Neural progenitor cell (in vitro differentiated cells): Measurements from ENCODE around the gene SERGEF. TPM values are rescaled to one million over a fixed set of nuclear protein-coding genes. Genes with fewer than 3 reads are reported as not detected.
A peak's percentile ranks its signal among the peaks of the same experiment; 100 is the strongest.
"Not testable (repeated sequence)": the region's sequence is repeated elsewhere in the genome, so short reads cannot be mapped to it uniquely, and the experiment has no call there.

ENCODE experiments used
- DNase-seq: peaks from one replicate; pipeline ENCODE4 v3.0.0-alpha.2; 2016; ENCODE audit warnings: low spot score
- H2AFZ ChIP-seq: fragments of 200-600 bp; sonication (generic); replicated peaks from 2 replicates; pipeline ENCODE4 v1.6.1; 2016; ENCODE audit warnings: antibody characterized with exemption
- H3F3A ChIP-seq: fragments of 200-600 bp; sonication (generic); 2 replicates; pipeline ENCODE4 v1.6.1; 2016; ENCODE audit warnings: antibody characterized with exemption, low read depth
- H3K27ac ChIP-seq: fragments of 200-600 bp; sonication (generic); 2 replicates; pipeline ENCODE4 v1.5.1; 2016; ENCODE audit warnings: mild to moderate bottlenecking
- H3K27me3 ChIP-seq: fragments of 200-600 bp; sonication (generic); 2 replicates; pipeline ENCODE4 v1.6.1; 2016; ENCODE audit warnings: mild to moderate bottlenecking, moderate library complexity
- H3K36me3 ChIP-seq: fragments of 200-600 bp; sonication (generic); 2 replicates; pipeline ENCODE4 v1.5.1; 2016
- H3K4me1 ChIP-seq: fragments of 200-600 bp; sonication (generic); 2 replicates; pipeline ENCODE4 v1.6.1; 2016; ENCODE audit warnings: mixed run types
- H3K4me2 ChIP-seq: fragments of 200-600 bp; sonication (generic); 2 replicates; pipeline ENCODE4 v1.6.1; 2016
- H3K4me3 ChIP-seq: fragments of 200-600 bp; sonication (generic); 2 replicates; pipeline ENCODE4 v1.5.1; 2016
- H3K79me2 ChIP-seq: fragments of 200-600 bp; sonication (generic); 2 replicates; pipeline ENCODE4 v1.6.1; 2016; ENCODE audit warnings: low read depth
- H3K9ac ChIP-seq: fragments of 200-600 bp; sonication (generic); 2 replicates; pipeline ENCODE4 v1.6.1; 2016
- H3K9me3 ChIP-seq: fragments of 200-600 bp; sonication (generic); 2 replicates; pipeline ENCODE4 v1.5.1; 2016; ENCODE audit warnings: low read depth
- H4K20me1 ChIP-seq: fragments of 200-600 bp; sonication (generic); 2 replicates; pipeline ENCODE4 v1.6.1; 2016; ENCODE audit warnings: low read depth
- H3K27ac Mint-ChIP-seq: 3 replicates; pipeline ENCODE4 v1.8.0; 2021; ENCODE audit warnings: mixed read lengths
- H3K27me3 Mint-ChIP-seq: 2 replicates; pipeline ENCODE4 v1.8.0; 2022; ENCODE audit warnings: low read depth, mild to moderate bottlenecking, inconsistent platforms, moderate library complexity, mixed read lengths; ENCODE audit not compliant: insufficient read depth
- H3K36me3 Mint-ChIP-seq: 3 replicates; pipeline ENCODE4 v1.8.0; 2021; ENCODE audit warnings: mixed read lengths
- H3K4me1 Mint-ChIP-seq: 3 replicates; pipeline ENCODE4 v1.8.0; 2021; ENCODE audit warnings: mixed read lengths
- H3K4me3 Mint-ChIP-seq: 3 replicates; pipeline ENCODE4 v1.8.0; 2021; ENCODE audit warnings: mild to moderate bottlenecking, moderate library complexity, mixed read lengths
- H3K9me3 Mint-ChIP-seq: 3 replicates; pipeline ENCODE4 v1.8.0; 2020; ENCODE audit warnings: mixed read lengths
- CTCF ChIP-seq: fragments of 200-600 bp; sonication (generic); IDR thresholded peaks from 2 replicates; pipeline ENCODE4 v1.5.1; 2017; ENCODE audit warnings: antibody characterized with exemption, mild to moderate bottlenecking
- EZH2 ChIP-seq: fragments of 200-600 bp; sonication (generic); IDR thresholded peaks from 2 replicates; pipeline ENCODE4 v1.6.1; 2017; ENCODE audit warnings: antibody characterized with exemption, mild to moderate bottlenecking, moderate library complexity
- EZH2phosphoT487 ChIP-seq: fragments of 200-600 bp; sonication (generic); IDR thresholded peaks from 2 replicates; pipeline ENCODE4 v1.6.1; 2017; ENCODE audit warnings: antibody characterized with exemption
- total RNA-seq: library from RNA; depleted of rRNA; stranded (reverse); fragments of >200 nt; gene quantifications from 2 replicates; pipeline ENCODE4 v1.2.3, GENCODE V29; 2015; ENCODE audit warnings: low replicate concordance

Gene SERGEF
- total RNA-seq, 1 donor from 2014 or later = 35.1 TPM

- no peak overlapping the region for H3K4me2 ChIP-seq
- no peak overlapping the region for H2AFZ ChIP-seq
- H3K27ac ChIP-seq = no peak overlapping the region
- no peaks in the 10 kb centered on the region for H3K9me3 Mint-ChIP-seq
- no peaks in the 10 kb centered on the region for H3K9me3 ChIP-seq
- no peak for TF ChIP-seq CTCF
- no peak for TF ChIP-seq EZH2phosphoT487
- no peak overlapping the region for H3K4me3 ChIP-seq
- no peaks in the 10 kb centered on the region for H3K36me3 Mint-ChIP-seq
- H3F3A ChIP-seq = peaks cover 9% of the 10 kb centered on the region
- no peak for DNase-seq
- H3K4me1 ChIP-seq = peaks cover 26% of the 10 kb centered on the region
- peaks cover 3% of the 10 kb centered on the region for H4K20me1 ChIP-seq
- no peaks in the 10 kb centered on the region for H3K36me3 ChIP-seq
- no peaks in the 10 kb centered on the region for H3K27me3 ChIP-seq
- no peak overlapping the region for H3K27ac Mint-ChIP-seq
- no peaks in the 10 kb centered on the region for H3K27me3 Mint-ChIP-seq
- peaks cover 8% of the 10 kb centered on the region for H3K4me1 Mint-ChIP-seq
- H3K9ac ChIP-seq = no peak overlapping the region
- no peak overlapping the region for H3K4me3 Mint-ChIP-seq
- no peaks in the 10 kb centered on the region for H3K79me2 ChIP-seq
These were observed 135.0 kb downstream of the SERGEF start for GRCh38 chr11:17877886-17878285.

DNA sequence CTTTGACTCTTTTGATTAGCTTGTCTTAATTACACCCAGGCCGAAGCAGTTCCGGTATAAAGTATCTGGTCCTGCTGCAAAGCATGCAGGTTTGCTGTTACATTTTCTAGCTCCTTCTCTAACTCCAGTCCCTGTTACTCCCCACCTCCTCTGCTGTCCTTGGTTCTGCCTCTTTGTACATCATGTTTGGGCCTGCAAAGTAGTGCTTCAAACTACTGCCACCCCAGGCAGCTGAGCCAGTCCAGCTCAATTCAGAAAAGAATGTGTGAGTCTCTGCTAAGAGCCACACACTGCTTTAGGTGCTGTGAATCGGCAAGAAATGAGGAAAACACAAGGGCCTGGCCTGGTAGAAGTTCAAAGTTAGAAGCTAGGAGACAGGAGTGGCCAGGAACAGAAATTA is 136.0 kb downstream of the SERGEF start:
- H3K9me3 Mint-ChIP-seq = no peaks in the 10 kb centered on the region
- H3K4me3 Mint-ChIP-seq = no peak overlapping the region
- H3K4me2 ChIP-seq = no peak overlapping the region
- H4K20me1 ChIP-seq = peaks cover 3% of the 10 kb centered on the region
- no peak for DNase-seq
- H3K27ac ChIP-seq = no peak overlapping the region
- H3K36me3 ChIP-seq = no peaks in the 10 kb centered on the region
- no peaks in the 10 kb centered on the region for H3K27me3 Mint-ChIP-seq
- H3K27me3 ChIP-seq = no peaks in the 10 kb centered on the region
- no peak overlapping the region for H3K27ac Mint-ChIP-seq
- peaks cover 26% of the 10 kb centered on the region for H3K4me1 ChIP-seq
- H3K4me1 Mint-ChIP-seq = peaks cover 8% of the 10 kb centered on the region
- no peak for TF ChIP-seq EZH2phosphoT487
- no peak for TF ChIP-seq CTCF
- TF ChIP-seq EZH2 = no peak
- peaks cover 9% of the 10 kb centered on the region for H3F3A ChIP-seq
- no peak overlapping the region for H3K9ac ChIP-seq
- no peaks in the 10 kb centered on the region for H3K79me2 ChIP-seq
- no peaks in the 10 kb centered on the region for H3K9me3 ChIP-seq
- no peaks in the 10 kb centered on the region for H3K36me3 Mint-ChIP-seq
- H2AFZ ChIP-seq = no peak overlapping the region
- no peak overlapping the region for H3K4me3 ChIP-seq

- no peak overlapping the region for H3K9ac ChIP-seq
- H3K36me3 ChIP-seq = no peaks in the 10 kb centered on the region
- peaks cover 8% of the 10 kb centered on the region for H3K4me1 Mint-ChIP-seq
- H3K4me3 Mint-ChIP-seq = no peak overlapping the region
- no peak overlapping the region for H3K27ac ChIP-seq
- no peak for DNase-seq
- H4K20me1 ChIP-seq = no peaks in the 10 kb centered on the region
- H3K4me2 ChIP-seq = no peak overlapping the region
- H2AFZ ChIP-seq = no peak overlapping the region
- H3K9me3 ChIP-seq = no peaks in the 10 kb centered on the region
- no peaks in the 10 kb centered on the region for H3K27me3 Mint-ChIP-seq
- H3K4me3 ChIP-seq = no peak overlapping the region
- TF ChIP-seq CTCF (no peak), EZH2 (no peak), EZH2phosphoT487 (no peak)
- no peaks in the 10 kb centered on the region for H3K27me3 ChIP-seq
- H3K4me1 ChIP-seq = peaks cover 26% of the 10 kb centered on the region
- H3K27ac Mint-ChIP-seq = no peak overlapping the region
- no peaks in the 10 kb centered on the region for H3K79me2 ChIP-seq
- H3K9me3 Mint-ChIP-seq = no peaks in the 10 kb centered on the region
- H3K36me3 Mint-ChIP-seq = no peaks in the 10 kb centered on the region
- peaks cover 9% of the 10 kb centered on the region for H3F3A ChIP-seq
These were observed 137.0 kb downstream of the SERGEF start for GRCh38 chr11:17875891-17876290.

GRCh38 chr11:17873586-17873985 is 139.3 kb downstream of the SERGEF start:
- Histone ChIP-seq H4K20me1 (no peaks in the 10 kb centered on the region), H3K79me2 (no peaks in the 10 kb centered on the region), H3K27ac (peak overlapping the region; percentile 80), H3K9ac (no peak overlapping the region), H3K4me2 (peak overlapping the region; percentile 32), H3K4me1 (peaks cover 14% of the 10 kb centered on the region), H3K9me3 (no peaks in the 10 kb centered on the region), H3K4me3 (no peak overlapping the region), H3F3A (peaks cover 9% of the 10 kb centered on the region), H3K36me3 (no peaks in the 10 kb centered on the region), H2AFZ (no peak overlapping the region), H3K27me3 (no peaks in the 10 kb centered on the region)
- peaks cover 4% of the 10 kb centered on the region for H3K9me3 Mint-ChIP-seq
- peaks cover under 1% of the 10 kb centered on the region for H3K36me3 Mint-ChIP-seq
- no peaks in the 10 kb centered on the region for H3K4me1 Mint-ChIP-seq
- no peak overlapping the region for H3K4me3 Mint-ChIP-seq
- H3K27me3 Mint-ChIP-seq = no peaks in the 10 kb centered on the region
- peak; percentile 45 for DNase-seq
- H3K27ac Mint-ChIP-seq = no peak overlapping the region
- TF ChIP-seq EZH2 = no peak
- no peak for TF ChIP-seq CTCF
- TF ChIP-seq EZH2phosphoT487 = no peak

DNA sequence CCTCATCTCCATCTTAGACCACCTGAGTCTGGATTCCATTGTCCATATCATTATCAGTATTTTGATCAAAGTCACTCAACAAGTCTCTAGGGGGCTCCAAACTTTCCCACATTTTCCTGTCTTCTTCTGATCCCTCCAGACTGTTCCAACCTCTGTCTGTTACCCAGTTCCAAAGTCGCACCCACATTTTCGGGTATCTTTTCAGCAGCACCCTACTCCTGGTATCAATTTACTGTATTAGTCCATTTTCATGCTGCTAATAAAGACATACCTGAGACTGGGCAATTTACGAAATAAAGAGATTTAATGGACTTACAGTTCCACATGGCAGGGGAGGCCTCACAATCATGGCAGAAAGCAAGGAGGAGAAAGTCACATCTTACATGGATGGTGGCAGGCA is 144.4 kb downstream of the SERGEF start:
- DNase-seq, H3K4me3 Mint-ChIP-seq, H4K20me1 ChIP-seq, H3K4me3 ChIP-seq, H3F3A ChIP-seq, H3K27me3 Mint-ChIP-seq, H3K4me1 ChIP-seq, H3K4me2 ChIP-seq, H3K27ac ChIP-seq, H3K27ac Mint-ChIP-seq, H3K9me3 Mint-ChIP-seq, H3K9ac ChIP-seq, H3K9me3 ChIP-seq, H3K36me3 ChIP-seq, H3K27me3 ChIP-seq, H3K79me2 ChIP-seq, H3K4me1 Mint-ChIP-seq, H2AFZ ChIP-seq, H3K36me3 Mint-ChIP-seq: not testable (repeated sequence)
